Activated gamma-delta T cell (primary cell): ENCODE results near the gene ADGRG1.

Experiments used
- DNase-seq: peaks from one replicate; lab custom pipeline; 2025; lab: John Stamatoyannopoulos, UW

The ADGRG1 gene

GRCh38 chr16:57648581-57649442 is 20.4 kb downstream of the ADGRG1 start:
- no peak for DNase-seq

GRCh38 chr16:57649443-57649751 is 21.0 kb downstream of the ADGRG1 start:
- DNase-seq, result no peak

GRCh38 chr16:57649846-57650245 is 21.4 kb downstream of the ADGRG1 start:
- DNase-seq, result no peak

- no peak for DNase-seq
Observed at GRCh38 chr16:57651344-57652333, 23.2 kb downstream of the ADGRG1 start.

GRCh38 chr16:57652695-57653471 is 24.5 kb downstream of the ADGRG1 start:
- DNase-seq, result no peak

- no peak for DNase-seq
Observed at GRCh38 chr16:57653936-57654335, 25.5 kb downstream of the ADGRG1 start.

GRCh38 chr16:57656342-57656955 is 28.0 kb downstream of the ADGRG1 start:
- no peak for DNase-seq

GRCh38 chr16:57657228-57657627 is 28.8 kb downstream of the ADGRG1 start:
- DNase-seq, result no peak

- DNase-seq, result no peak
Observed at GRCh38 chr16:57658130-57658877, 29.9 kb downstream of the ADGRG1 start.

- no peak for DNase-seq
Observed at GRCh38 chr16:57658878-57659674, 30.6 kb downstream of the ADGRG1 start.

- DNase-seq, result no peak
Observed at GRCh38 chr16:57660715-57661463, 32.5 kb downstream of the ADGRG1 start.

GRCh38 chr16:57661510-57661909 is 33.1 kb downstream of the ADGRG1 start:
- no peak for DNase-seq

GRCh38 chr16:57661936-57662906 is 33.8 kb downstream of the ADGRG1 start:
- DNase-seq, result no peak

GRCh38 chr16:57663436-57663835 is 35.0 kb downstream of the ADGRG1 start:
- DNase-seq, result no peak

GRCh38 chr16:57663917-57664661 is 35.7 kb downstream of the ADGRG1 start:
- no peak for DNase-seq

- DNase-seq, result no peak
Observed at GRCh38 chr16:57664662-57665025, 36.2 kb downstream of the ADGRG1 start.

- DNase-seq, result no peak
Observed at GRCh38 chr16:57665541-57665940, 37.1 kb downstream of the ADGRG1 start.
